Measurements from ENCODE around the gene PCBP2.

DNA sequence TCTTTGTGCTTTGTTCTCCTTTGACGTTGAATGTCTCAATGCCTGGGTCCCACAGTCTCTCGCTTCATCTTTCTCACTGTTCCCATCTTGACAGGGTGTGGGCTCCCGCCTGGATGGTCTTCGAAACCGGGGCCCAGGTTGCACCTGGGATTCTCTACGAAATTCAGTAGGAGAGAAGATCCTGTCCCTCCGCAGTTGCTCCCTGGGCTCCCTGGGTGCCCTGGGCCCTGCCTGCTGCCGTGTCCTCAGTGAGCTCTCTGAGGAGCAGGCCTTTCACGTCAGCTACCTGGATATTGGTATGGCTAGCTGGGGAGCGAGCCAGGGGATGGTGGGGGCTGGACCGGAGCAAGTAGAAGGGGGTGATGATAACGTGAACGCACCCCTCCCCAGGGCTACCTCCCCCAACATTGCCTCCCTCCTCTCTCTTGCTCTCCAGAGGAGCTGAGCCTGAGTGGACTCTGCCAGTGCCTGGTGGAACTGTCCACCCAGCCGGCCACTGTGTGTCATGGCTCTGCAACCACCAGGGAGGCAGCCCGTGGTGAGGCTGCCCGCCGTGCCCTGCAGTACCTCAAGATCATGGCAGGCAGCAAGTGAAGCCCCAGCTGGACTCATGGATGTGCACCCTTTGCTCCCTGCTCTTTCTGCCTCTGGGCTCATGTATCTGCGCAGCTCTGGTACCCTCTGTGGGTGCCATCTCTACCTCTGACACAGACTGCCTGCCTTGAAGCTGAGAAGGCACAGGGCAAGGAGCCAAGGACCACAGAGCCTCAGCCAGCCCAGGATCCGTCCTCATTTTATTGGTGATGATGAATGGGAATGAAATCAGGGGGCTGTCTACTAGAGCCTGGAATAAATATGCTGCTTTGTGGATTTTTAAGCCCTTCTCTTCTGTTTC, 53.9 kb downstream of the PCBP2 start:
- TF ChIP-seq RAD21 (IDR thresholded peaks at IDR 0.05; ENCODE audit: low read depth) (no peak), YY1 (IDR thresholded peaks at IDR 0.05; ENCODE audit: low read depth) (no peak), EP300 (IDR thresholded peaks at IDR 0.05; ENCODE audit: borderline replicate concordance) (no peak), TAF1 (IDR thresholded peaks at IDR 0.05; ENCODE audit: low read depth) (no peak), TCF12 (IDR thresholded peaks at IDR 0.05; ENCODE audit: low read depth) (no peak), CREB1 (IDR thresholded peaks at IDR 0.05; ENCODE audit: low read depth) (no peak), FOXM1 (IDR thresholded peaks at IDR 0.05; ENCODE audit: borderline replicate concordance, low read depth) (no peak)
- TF ChIP-seq, protein P1, sequence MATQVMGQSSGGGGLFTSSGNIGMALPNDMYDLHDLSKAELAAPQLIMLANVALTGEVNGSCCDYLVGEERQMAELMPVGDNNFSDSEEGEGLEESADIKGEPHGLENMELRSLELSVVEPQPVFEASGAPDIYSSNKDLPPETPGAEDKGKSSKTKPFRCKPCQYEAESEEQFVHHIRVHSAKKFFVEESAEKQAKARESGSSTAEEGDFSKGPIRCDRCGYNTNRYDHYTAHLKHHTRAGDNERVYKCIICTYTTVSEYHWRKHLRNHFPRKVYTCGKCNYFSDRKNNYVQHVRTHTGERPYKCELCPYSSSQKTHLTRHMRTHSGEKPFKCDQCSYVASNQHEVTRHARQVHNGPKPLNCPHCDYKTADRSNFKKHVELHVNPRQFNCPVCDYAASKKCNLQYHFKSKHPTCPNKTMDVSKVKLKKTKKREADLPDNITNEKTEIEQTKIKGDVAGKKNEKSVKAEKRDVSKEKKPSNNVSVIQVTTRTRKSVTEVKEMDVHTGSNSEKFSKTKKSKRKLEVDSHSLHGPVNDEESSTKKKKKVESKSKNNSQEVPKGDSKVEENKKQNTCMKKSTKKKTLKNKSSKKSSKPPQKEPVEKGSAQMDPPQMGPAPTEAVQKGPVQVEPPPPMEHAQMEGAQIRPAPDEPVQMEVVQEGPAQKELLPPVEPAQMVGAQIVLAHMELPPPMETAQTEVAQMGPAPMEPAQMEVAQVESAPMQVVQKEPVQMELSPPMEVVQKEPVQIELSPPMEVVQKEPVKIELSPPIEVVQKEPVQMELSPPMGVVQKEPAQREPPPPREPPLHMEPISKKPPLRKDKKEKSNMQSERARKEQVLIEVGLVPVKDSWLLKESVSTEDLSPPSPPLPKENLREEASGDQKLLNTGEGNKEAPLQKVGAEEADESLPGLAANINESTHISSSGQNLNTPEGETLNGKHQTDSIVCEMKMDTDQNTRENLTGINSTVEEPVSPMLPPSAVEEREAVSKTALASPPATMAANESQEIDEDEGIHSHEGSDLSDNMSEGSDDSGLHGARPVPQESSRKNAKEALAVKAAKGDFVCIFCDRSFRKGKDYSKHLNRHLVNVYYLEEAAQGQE (IDR thresholded peaks at IDR 0.05; ENCODE audit: low read depth) = no peak
- TF ChIP-seq, protein P2, sequence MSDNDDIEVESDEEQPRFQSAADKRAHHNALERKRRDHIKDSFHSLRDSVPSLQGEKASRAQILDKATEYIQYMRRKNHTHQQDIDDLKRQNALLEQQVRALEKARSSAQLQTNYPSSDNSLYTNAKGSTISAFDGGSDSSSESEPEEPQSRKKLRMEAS (IDR thresholded peaks at IDR 0.05) = no peak
